Neural progenitor cell (in vitro differentiated cells): ENCODE results near the gene POU5F1. TPM values are rescaled to one million over a fixed set of nuclear protein-coding genes. Genes with fewer than 3 reads are reported as not detected.
A peak's percentile ranks its signal among the peaks of the same experiment; 100 is the strongest.

Experiments used
- DNase-seq: peaks from one replicate; pipeline ENCODE4 v3.0.0-alpha.2; 2016; ENCODE audit warnings: low spot score
- H2AFZ ChIP-seq: fragments of 200-600 bp; sonication (generic); replicated peaks from 2 replicates; pipeline ENCODE4 v1.6.1; 2016; ENCODE audit warnings: antibody characterized with exemption
- H3F3A ChIP-seq: fragments of 200-600 bp; sonication (generic); 2 replicates; pipeline ENCODE4 v1.6.1; 2016; ENCODE audit warnings: antibody characterized with exemption, low read depth
- H3K27ac ChIP-seq: fragments of 200-600 bp; sonication (generic); 2 replicates; pipeline ENCODE4 v1.5.1; 2016; ENCODE audit warnings: mild to moderate bottlenecking
- H3K27me3 ChIP-seq: fragments of 200-600 bp; sonication (generic); 2 replicates; pipeline ENCODE4 v1.6.1; 2016; ENCODE audit warnings: mild to moderate bottlenecking, moderate library complexity
- H3K36me3 ChIP-seq: fragments of 200-600 bp; sonication (generic); 2 replicates; pipeline ENCODE4 v1.5.1; 2016
- H3K4me1 ChIP-seq: fragments of 200-600 bp; sonication (generic); 2 replicates; pipeline ENCODE4 v1.6.1; 2016; ENCODE audit warnings: mixed run types
- H3K4me2 ChIP-seq: fragments of 200-600 bp; sonication (generic); 2 replicates; pipeline ENCODE4 v1.6.1; 2016
- H3K4me3 ChIP-seq: fragments of 200-600 bp; sonication (generic); 2 replicates; pipeline ENCODE4 v1.5.1; 2016
- H3K79me2 ChIP-seq: fragments of 200-600 bp; sonication (generic); 2 replicates; pipeline ENCODE4 v1.6.1; 2016; ENCODE audit warnings: low read depth
- H3K9ac ChIP-seq: fragments of 200-600 bp; sonication (generic); 2 replicates; pipeline ENCODE4 v1.6.1; 2016
- H3K9me3 ChIP-seq: fragments of 200-600 bp; sonication (generic); 2 replicates; pipeline ENCODE4 v1.5.1; 2016; ENCODE audit warnings: low read depth
- H4K20me1 ChIP-seq: fragments of 200-600 bp; sonication (generic); 2 replicates; pipeline ENCODE4 v1.6.1; 2016; ENCODE audit warnings: low read depth
- H3K27ac Mint-ChIP-seq: 3 replicates; pipeline ENCODE4 v1.8.0; 2021; ENCODE audit warnings: mixed read lengths
- H3K27me3 Mint-ChIP-seq: 2 replicates; pipeline ENCODE4 v1.8.0; 2022; ENCODE audit warnings: low read depth, mild to moderate bottlenecking, inconsistent platforms, moderate library complexity, mixed read lengths; ENCODE audit not compliant: insufficient read depth
- H3K36me3 Mint-ChIP-seq: 3 replicates; pipeline ENCODE4 v1.8.0; 2021; ENCODE audit warnings: mixed read lengths
- H3K4me1 Mint-ChIP-seq: 3 replicates; pipeline ENCODE4 v1.8.0; 2021; ENCODE audit warnings: mixed read lengths
- H3K4me3 Mint-ChIP-seq: 3 replicates; pipeline ENCODE4 v1.8.0; 2021; ENCODE audit warnings: mild to moderate bottlenecking, moderate library complexity, mixed read lengths
- H3K9me3 Mint-ChIP-seq: 3 replicates; pipeline ENCODE4 v1.8.0; 2020; ENCODE audit warnings: mixed read lengths
- EZH2 ChIP-seq: fragments of 200-600 bp; sonication (generic); IDR thresholded peaks from 2 replicates; pipeline ENCODE4 v1.6.1; 2017; ENCODE audit warnings: antibody characterized with exemption, mild to moderate bottlenecking, moderate library complexity
- EZH2phosphoT487 ChIP-seq: fragments of 200-600 bp; sonication (generic); IDR thresholded peaks from 2 replicates; pipeline ENCODE4 v1.6.1; 2017; ENCODE audit warnings: antibody characterized with exemption
- total RNA-seq: library from RNA; depleted of rRNA; stranded (reverse); fragments of >200 nt; gene quantifications from 2 replicates; pipeline ENCODE4 v1.2.3, GENCODE V29; 2015; ENCODE audit warnings: low replicate concordance
- TF ChIP-seq, protein P1 (sequence below): fragments of 200-600 bp; sonication (generic); IDR thresholded peaks from 2 replicates; pipeline ENCODE4 v1.5.1; 2017; ENCODE audit warnings: antibody characterized with exemption, mild to moderate bottlenecking

Gene POU5F1
- total RNA-seq, 1 donor from 2014 or later: 17.4 TPM

DNA sequence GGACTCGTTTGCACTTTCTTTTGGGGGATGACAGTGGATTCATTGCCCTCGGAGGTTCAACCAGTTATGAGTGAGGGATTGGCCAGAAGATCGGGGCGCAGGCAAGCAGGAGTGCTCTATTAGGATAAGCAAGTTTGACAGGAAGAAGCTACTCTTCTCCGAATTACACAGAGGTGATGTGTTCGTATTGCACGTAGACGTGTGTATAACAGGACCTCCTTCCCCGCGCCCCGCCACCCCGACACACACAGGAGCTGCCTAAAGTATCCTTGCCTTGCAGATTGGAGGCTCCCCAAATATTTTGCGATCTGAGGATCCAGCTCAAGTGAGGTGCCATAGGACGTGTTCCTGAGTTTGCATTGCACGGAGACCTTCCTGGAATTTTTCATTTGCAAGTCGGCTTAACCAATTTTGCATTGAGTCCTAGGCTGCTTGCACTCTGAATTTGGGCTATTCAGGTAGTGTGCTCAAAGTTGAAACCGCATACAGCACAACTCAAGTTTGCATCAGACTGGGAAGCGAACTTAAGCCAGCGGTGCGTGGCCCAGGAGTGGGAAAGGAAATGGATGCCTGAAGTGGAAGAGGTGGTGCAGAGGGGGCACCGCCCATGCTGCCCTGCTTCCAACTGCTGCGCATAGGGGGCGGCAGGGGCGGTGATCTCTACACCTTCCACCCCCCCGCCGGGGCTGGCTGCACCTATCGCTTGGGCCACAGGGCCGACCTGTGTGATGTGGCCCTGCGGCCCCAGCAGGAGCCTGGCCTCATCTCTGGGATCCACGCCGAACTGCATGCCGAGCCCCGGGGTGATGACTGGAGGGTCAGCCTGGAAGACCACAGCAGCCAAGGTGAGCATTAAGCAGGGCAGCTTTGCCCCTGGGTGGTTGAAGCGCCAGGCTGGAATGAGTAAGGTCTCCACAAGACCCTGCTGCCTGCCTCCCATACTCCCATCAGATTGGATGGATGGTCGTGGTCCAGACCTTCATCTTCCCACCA, 11.3 kb downstream of the POU5F1 start:
- H3K9me3 ChIP-seq: no peaks in the 10 kb centered on the region
- H3K79me2 ChIP-seq: peaks cover 11% of the 10 kb centered on the region
- Mint-ChIP-seq H3K27ac (peak overlapping the region; percentile 33), H3K4me1 (peaks cover 26% of the 10 kb centered on the region), H3K4me3 (peak overlapping the region; percentile 98), H3K9me3 (no peaks in the 10 kb centered on the region), H3K27me3 (peaks cover 2% of the 10 kb centered on the region), H3K36me3 (peaks cover 14% of the 10 kb centered on the region)
- peaks cover 12% of the 10 kb centered on the region for H3K27me3 ChIP-seq
- H3K36me3 ChIP-seq: peaks cover 5% of the 10 kb centered on the region
- TF ChIP-seq, protein P1, sequence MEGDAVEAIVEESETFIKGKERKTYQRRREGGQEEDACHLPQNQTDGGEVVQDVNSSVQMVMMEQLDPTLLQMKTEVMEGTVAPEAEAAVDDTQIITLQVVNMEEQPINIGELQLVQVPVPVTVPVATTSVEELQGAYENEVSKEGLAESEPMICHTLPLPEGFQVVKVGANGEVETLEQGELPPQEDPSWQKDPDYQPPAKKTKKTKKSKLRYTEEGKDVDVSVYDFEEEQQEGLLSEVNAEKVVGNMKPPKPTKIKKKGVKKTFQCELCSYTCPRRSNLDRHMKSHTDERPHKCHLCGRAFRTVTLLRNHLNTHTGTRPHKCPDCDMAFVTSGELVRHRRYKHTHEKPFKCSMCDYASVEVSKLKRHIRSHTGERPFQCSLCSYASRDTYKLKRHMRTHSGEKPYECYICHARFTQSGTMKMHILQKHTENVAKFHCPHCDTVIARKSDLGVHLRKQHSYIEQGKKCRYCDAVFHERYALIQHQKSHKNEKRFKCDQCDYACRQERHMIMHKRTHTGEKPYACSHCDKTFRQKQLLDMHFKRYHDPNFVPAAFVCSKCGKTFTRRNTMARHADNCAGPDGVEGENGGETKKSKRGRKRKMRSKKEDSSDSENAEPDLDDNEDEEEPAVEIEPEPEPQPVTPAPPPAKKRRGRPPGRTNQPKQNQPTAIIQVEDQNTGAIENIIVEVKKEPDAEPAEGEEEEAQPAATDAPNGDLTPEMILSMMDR: peak; percentile 24
- TF ChIP-seq EZH2: no peak
- no peak overlapping the region for H3K27ac ChIP-seq
- no peaks in the 10 kb centered on the region for H4K20me1 ChIP-seq
- peak; percentile 46 for DNase-seq
- peaks cover 14% of the 10 kb centered on the region for H3F3A ChIP-seq
- peaks cover 10% of the 10 kb centered on the region for H3K4me1 ChIP-seq
- H3K9ac ChIP-seq: peak overlapping the region; percentile 50
- H2AFZ ChIP-seq: peak overlapping the region; percentile 90
- peak overlapping the region; percentile 87 for H3K4me3 ChIP-seq
- peak overlapping the region; percentile 93 for H3K4me2 ChIP-seq

DNA sequence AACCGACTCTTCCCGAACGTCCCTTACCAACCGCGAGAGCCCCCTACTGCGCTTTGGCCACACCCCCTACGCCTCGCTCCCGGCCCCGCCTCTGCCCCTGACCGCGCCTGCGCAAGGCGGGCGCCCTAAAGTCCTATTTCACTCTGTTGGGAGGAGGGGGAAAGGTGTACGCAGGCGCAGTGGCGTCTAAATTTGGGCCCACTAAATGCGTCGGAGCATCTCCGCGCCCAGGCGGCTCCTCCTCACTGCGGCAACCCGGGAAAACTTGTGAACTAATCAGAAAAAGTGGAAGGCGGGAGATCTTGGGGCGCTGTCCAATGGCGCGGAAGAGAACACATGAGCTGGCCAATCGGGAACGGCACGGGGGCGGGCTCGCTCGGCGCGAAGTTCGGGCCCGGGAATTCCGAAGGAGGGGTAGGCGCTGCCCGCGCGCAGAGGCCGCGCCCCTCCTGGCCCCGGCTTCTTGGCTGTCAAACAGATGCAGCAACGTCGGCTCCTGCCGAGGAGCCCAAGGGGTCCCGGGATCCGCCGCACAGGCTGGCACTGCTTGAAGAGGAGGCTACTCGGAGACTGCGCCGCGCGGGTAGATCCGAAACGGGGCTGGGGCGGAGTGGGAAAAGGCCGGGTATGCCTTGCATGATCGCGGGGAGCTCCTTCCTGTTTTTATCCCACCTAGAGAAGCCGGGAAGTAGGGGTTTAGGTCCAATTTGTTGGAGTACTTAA, 12.2 kb downstream of the POU5F1 start, which contains the start of gene TCF19:
Gene TCF19, plus strand, starts transcription at position 450 of the 723 bp plus-strand sequence. CDS start 881 bp downstream, outside the sequence.
- Mint-ChIP-seq H3K4me1 (peaks cover 26% of the 10 kb centered on the region), H3K27me3 (peaks cover 2% of the 10 kb centered on the region), H3K4me3 (peak within 1 kb of the TSS; percentile 98), H3K36me3 (peaks cover 15% of the 10 kb centered on the region), H3K27ac (peak within 1 kb of the TSS; percentile 74), H3K9me3 (no peaks in the 10 kb centered on the region)
- TF ChIP-seq EZH2: peak; percentile 37
- TF ChIP-seq, protein P1: no peak
- H3K27ac ChIP-seq: no peak within 1 kb of the TSS
- H4K20me1 ChIP-seq: no peaks in the 10 kb centered on the region
- peaks cover 12% of the 10 kb centered on the region for H3K27me3 ChIP-seq
- peaks cover 10% of the 10 kb centered on the region for H3K4me1 ChIP-seq
- peaks cover 14% of the 10 kb centered on the region for H3F3A ChIP-seq
- peaks cover 11% of the 10 kb centered on the region for H3K79me2 ChIP-seq
- peak within 1 kb of the TSS; percentile 87 for H3K4me3 ChIP-seq
- peak within 1 kb of the TSS; percentile 90 for H2AFZ ChIP-seq
- H3K4me2 ChIP-seq: peak within 1 kb of the TSS; percentile 93
- peaks cover 5% of the 10 kb centered on the region for H3K36me3 ChIP-seq
- peak; percentile 98 for DNase-seq
- H3K9me3 ChIP-seq: no peaks in the 10 kb centered on the region
- peak within 1 kb of the TSS; percentile 50 for H3K9ac ChIP-seq

DNA sequence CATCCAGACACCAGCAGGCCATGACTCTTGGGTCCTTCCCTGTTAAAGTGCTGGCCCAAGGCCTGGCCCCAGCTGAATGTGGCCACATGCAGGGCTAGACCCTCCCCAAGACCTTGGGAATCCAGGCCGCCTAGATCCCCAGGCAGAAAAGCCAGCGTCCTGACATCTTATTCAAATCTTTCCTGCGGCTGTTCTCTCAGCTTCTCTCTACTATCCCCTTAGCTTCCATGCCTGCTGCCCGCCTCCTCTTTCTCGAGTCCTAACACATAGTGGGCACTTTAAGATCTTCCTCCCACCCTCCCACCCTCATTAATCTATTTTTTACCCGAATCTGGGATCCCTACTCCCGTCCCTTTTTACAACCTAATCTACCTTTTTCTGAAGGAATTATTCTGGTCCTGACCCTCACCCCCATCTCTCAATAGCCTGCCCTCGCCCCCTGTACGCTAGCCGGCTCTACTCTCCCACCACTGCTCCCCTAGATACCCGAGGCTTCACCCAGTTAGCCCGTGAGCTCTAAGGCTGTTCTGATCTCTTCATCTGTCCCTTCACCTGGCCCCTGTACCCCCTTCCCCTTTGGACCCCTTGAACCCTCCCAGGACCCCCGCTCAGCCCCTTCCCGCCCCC, 12.9 kb downstream of the POU5F1 start, which contains the start of gene CCHCR1:
Gene CCHCR1, minus strand, starts transcription at position 290 of the 627 bp plus-strand sequence. Its CDS starts 202 bp downstream, at position 88.
- DNase-seq: peak; percentile 46
- Histone ChIP-seq H3K4me3 (peak within 1 kb of the TSS; percentile 87), H3K27ac (no peak within 1 kb of the TSS), H3K4me1 (peaks cover 10% of the 10 kb centered on the region), H3K9me3 (no peaks in the 10 kb centered on the region), H3K9ac (peak within 1 kb of the TSS; percentile 50), H2AFZ (peak within 1 kb of the TSS; percentile 90), H3F3A (peaks cover 12% of the 10 kb centered on the region), H4K20me1 (no peaks in the 10 kb centered on the region), H3K27me3 (peaks cover 12% of the 10 kb centered on the region), H3K4me2 (peak within 1 kb of the TSS; percentile 93), H3K79me2 (peaks cover 11% of the 10 kb centered on the region), H3K36me3 (peaks cover 5% of the 10 kb centered on the region)
- Mint-ChIP-seq H3K36me3 (peaks cover 17% of the 10 kb centered on the region), H3K9me3 (no peaks in the 10 kb centered on the region), H3K4me1 (peaks cover 29% of the 10 kb centered on the region), H3K27me3 (peaks cover 2% of the 10 kb centered on the region), H3K27ac (peak within 1 kb of the TSS; percentile 74), H3K4me3 (peak within 1 kb of the TSS; percentile 98)
- TF ChIP-seq EZH2 (no peak), EZH2phosphoT487 (no peak)
- TF ChIP-seq, protein P1: no peak
